HepG2 (cell line): ENCODE data around the gene AKAP6. TPM values are rescaled to one million over a fixed set of nuclear protein-coding genes. Genes with fewer than 3 reads are reported as not detected.

Experiments used
- ATAC-seq: fragments of 200-7000 bp; cut with Tn5 transposase; 3 replicates; pipeline ENCODE4 v1.9.1; 2020; ENCODE audit warnings: mild to moderate bottlenecking, moderate library complexity
- BruUV-seq: library from RNA; stranded (reverse); fragments of 400-500 nt; replicated peaks from 2 replicates; lab custom pipeline; 2021; lab: Mats Ljungman, UMichigan
- CTCF ChIA-PET: fragments of 300-600 bp; formaldehyde crosslinking; extraction: SDS; loops from one replicate; lab custom pipeline; 2021; ENCODE audit warnings: low total read pairs, inconsistent platforms, low intra/inter-chr PET ratio; lab: Yijun Ruan, JAX
- POLR2A ChIA-PET: fragments of 350-600 bp; sonication (Branson Sonifier 250); formaldehyde crosslinking; loops from one replicate; lab custom pipeline; 2020; ENCODE audit warnings: antibody characterized with exemption, inconsistent platforms; lab: Yijun Ruan, JAX
- DNase-seq: peaks from one replicate; pipeline ENCODE4 v3.0.0-alpha.2; 2015; ENCODE audit warnings: low spot score
- FAIRE-seq: peaks from 3 replicates; lab custom pipeline; 2011; peaks lifted over from hg19 to GRCh38; lab: Jason Lieb, UNC
- H2AFZ ChIP-seq: one replicate; pipeline ENCODE4 v1.6.1; 2011; ENCODE audit warnings: low read length, inconsistent platforms
- H3K27ac ChIP-seq: fragments of 300-600 bp; 3 replicates; pipeline ENCODE4 v1.8.0; 2011; ENCODE audit warnings: mixed run types, mild to moderate bottlenecking, mixed read lengths, low read length, inconsistent platforms; ENCODE audit not compliant: insufficient read depth; ENCODE audit errors: extremely low read length
- H3K27me3 ChIP-seq, 2 experiments: fragments of 200-600 bp in 1 of 2; 2 replicates in 1 of 2; 3 replicates in 1 of 2; pipeline versions ENCODE4 v1.6.0 to v1.8.0; 2011; ENCODE audit warnings: low read length in 2 of 2, mild to moderate bottlenecking in 2 of 2, moderate library complexity in 2 of 2, inconsistent platforms in 1 of 2; ENCODE audit not compliant: insufficient read depth in 2 of 2, control insufficient read depth in 1 of 2
- H3K36me3 ChIP-seq, 2 experiments: fragments of 200-600 bp in 1 of 2; replicated peaks in 1 of 2; 2 replicates in 1 of 2; 3 replicates in 1 of 2; pipeline versions ENCODE4 v1.5.1 to v1.8.0; 2011; ENCODE audit warnings: low read length in 2 of 2, inconsistent platforms in 1 of 2; ENCODE audit not compliant: insufficient read depth in 2 of 2, control insufficient read depth in 1 of 2
- H3K4me1 ChIP-seq: 2 replicates; pipeline ENCODE4 v1.5.1; 2012; ENCODE audit warnings: low read length, inconsistent platforms; ENCODE audit not compliant: insufficient read depth
- H3K4me2 ChIP-seq: 2 replicates; pipeline ENCODE4 v1.6.0; 2011; ENCODE audit warnings: low read depth, low read length, inconsistent platforms
- H3K4me3 ChIP-seq, 3 experiments: fragments of 200-600 bp in 1 of 3; sonication (generic), shearing (Covaris generic) in 1 of 3; replicated peaks in 1 of 3; 2 replicates each; pipeline ENCODE4 v1.5.1; 2011 to 2016; ENCODE audit warnings: low read length in 3 of 3, inconsistent platforms in 2 of 3, low read depth in 2 of 3, mild to moderate bottlenecking in 2 of 3, control low read depth in 1 of 3, mixed read lengths in 1 of 3; ENCODE audit not compliant: insufficient read depth in 1 of 3
- H3K79me2 ChIP-seq: one replicate; pipeline ENCODE4 v1.6.1; 2011; ENCODE audit warnings: low read length, inconsistent platforms; ENCODE audit not compliant: insufficient read depth
- H3K9ac ChIP-seq: 2 replicates; pipeline ENCODE4 v1.6.0; 2011; ENCODE audit warnings: mild to moderate bottlenecking, low read depth, low read length, inconsistent platforms; ENCODE audit not compliant: insufficient read depth
- H3K9me3 ChIP-seq: 2 replicates; pipeline ENCODE4 v1.5.1; 2012; ENCODE audit warnings: mild to moderate bottlenecking, low read length
- H4K20me1 ChIP-seq: 2 replicates; pipeline ENCODE4 v1.6.0; 2011; ENCODE audit warnings: inconsistent platforms, mild to moderate bottlenecking, low read length, moderate library complexity; ENCODE audit not compliant: insufficient read depth
- CEBPB ChIP-seq: IDR thresholded peaks from 2 replicates; pipeline ENCODE4 v1.6.1; 2011; ENCODE audit warnings: low read depth, low read length, improper control_type of control experiment, borderline replicate concordance
- HOXA3 ChIP-seq: sonication (generic); formaldehyde crosslinking; IDR thresholded peaks from 2 replicates; pipeline ENCODE4 v1.5.0; 2020; ENCODE audit warnings: missing genetic modification reagents
- HOXA7 ChIP-seq: sonication (generic); formaldehyde crosslinking; IDR thresholded peaks from 2 replicates; pipeline ENCODE4 v1.8.1; 2022; ENCODE audit warnings: mild to moderate bottlenecking, missing genetic modification reagents, moderate library complexity
- NFE2 ChIP-seq: sonication (generic); formaldehyde crosslinking; IDR thresholded peaks from 2 replicates; pipeline ENCODE4 v1.4.0; 2020; ENCODE audit warnings: missing genetic modification reagents
- POLR2AphosphoS2 ChIP-seq: IDR thresholded peaks from 2 replicates; pipeline ENCODE4 v1.6.1; 2011; ENCODE audit warnings: low read depth, low read length, improper control_type of control experiment
- ZNF557 ChIP-seq: sonication (generic); formaldehyde crosslinking; IDR thresholded peaks from 2 replicates; pipeline ENCODE4 v1.4.0; 2020; ENCODE audit warnings: missing genetic modification reagents
- whole genome bisulfite sequencing: methylation state at CpG from one replicate; pipeline ENCODE4 v1.1.6; 2017; ENCODE audit warnings: low lambda C conversion rate; 5-methylcytosine and 5-hydroxymethylcytosine counted together
- in situ Hi-C: cut with HindIII; loops from 2 replicates; pipeline ENCODE4 v1.10.0; 2017; ENCODE audit warnings: low pct_unique_long_range_greater_than_20kb; ENCODE audit not compliant: extremely low pct_ligation_motif_present
- intact Hi-C: fragments of 100-400 bp; cut with micrococcal nuclease; formaldehyde crosslinking; loops from one replicate; pipeline ENCODE4 v1.10.0; 2022; ENCODE audit not compliant: unreplicated experiment
- polyA plus RNA-seq, 8 experiments: library from polyadenylated mRNA; depleted of rRNA in 3 of 8; stranded (reverse) in 7 of 8; unstranded in 1 of 8; fragments of >200 nt; fragmentation: Illumina TruSeq in 4 of 8; extraction: Trizol in 4 of 8; gene quantifications; 2 replicates each; pipeline versions ENCODE4 v1.2.1 to v1.2.3, GENCODE V29; 2011 to 2016; ENCODE audit warnings: low read depth in 4 of 8, missing spikeins in 1 of 8, mixed read lengths in 1 of 8; ENCODE audit not compliant: insufficient read depth in 1 of 8
- total RNA-seq, 5 experiments: library from RNA; depleted of rRNA; stranded (reverse); fragments of >200 nt; fragmentation: Illumina TruSeq; extraction: Trizol; gene quantifications; 2 replicates each; pipeline ENCODE4 v1.2.3, GENCODE V29; 2016; ENCODE audit warnings: low read depth in 1 of 5

AKAP6 gene
- total and polyA plus RNA-seq, 2 of the 13 experiments (the other 11 are each of a cell fraction or from before 2014, with no cell fraction given), result 1.4 TPM

- DNase-seq (no peak), FAIRE-seq (no peak), ATAC-seq (no peak)
- Histone ChIP-seq H3K36me3 (no peaks in the 10 kb centered on the region), H3K4me2 (no peak overlapping the region), H3K4me1 (no peaks in the 10 kb centered on the region), H2AFZ (no peak overlapping the region), H3K79me2 (no peaks in the 10 kb centered on the region), H4K20me1 (no peaks in the 10 kb centered on the region), H3K27me3 (no peaks in the 10 kb centered on the region), H3K27ac (no peak overlapping the region), H3K9me3 (no peaks in the 10 kb centered on the region), H3K9ac (no peak overlapping the region), H3K4me3 (no peak overlapping the region)
- TF ChIP-seq ZNF557 (CRISPR knock-in tag) (no peak), CEBPB (peak; percentile 70; the same call in 1 of the 2 replicates)
- 36% methylated on average over 4 of the region's 4 CpGs for WGBS
- ChIA-PET CTCF (no interaction called here), POLR2A (no interaction called here)
- in situ Hi-C loops, result no loop called here
- BruUV-seq, result no TSS peak
- intact Hi-C loops, result no loop called here
These were observed 298.6 kb downstream of the AKAP6 start for GRCh38 chr14:32627545-32628298.

DNA sequence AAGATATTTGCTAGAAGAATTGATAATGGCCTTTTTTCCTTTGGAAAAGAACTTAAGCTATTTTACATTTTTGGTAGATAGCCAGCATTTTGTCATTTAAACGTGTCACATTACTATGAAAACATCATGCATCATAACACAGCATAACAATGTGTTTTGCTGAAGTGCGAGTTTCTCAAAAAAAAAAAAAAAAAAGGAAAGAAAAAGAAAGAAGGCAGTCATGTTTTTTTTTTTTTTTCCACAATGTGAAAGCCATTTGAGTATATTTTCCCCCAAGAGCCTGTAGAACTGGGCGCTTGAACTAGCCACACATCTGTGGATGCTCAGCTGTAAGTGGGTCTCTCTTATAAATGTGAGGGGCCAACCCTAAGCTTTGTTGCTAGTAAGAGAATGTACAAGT lies 300.1 kb downstream of the AKAP6 start:
- Histone ChIP-seq H3K9ac (no peak overlapping the region), H3K27me3 (no peaks in the 10 kb centered on the region), H3K4me1 (no peaks in the 10 kb centered on the region), H3K4me2 (no peak overlapping the region), H2AFZ (no peak overlapping the region), H4K20me1 (no peaks in the 10 kb centered on the region), H3K9me3 (no peaks in the 10 kb centered on the region), H3K27ac (no peak overlapping the region), H3K79me2 (no peaks in the 10 kb centered on the region), H3K36me3 (no peaks in the 10 kb centered on the region), H3K4me3 (no peak overlapping the region)
- BruUV-seq, result no TSS peak
- DNase-seq, result no peak
- ChIA-PET CTCF (no interaction called here), POLR2A (no interaction called here)
- no peak for FAIRE-seq
- in situ Hi-C loops, result no loop called here
- no peak for ATAC-seq
- whole genome bisulfite sequencing, result 3% methylated on average over 3 of the region's 3 CpGs
- intact Hi-C loops, result no loop called here
- TF ChIP-seq HOXA3 (no peak), NFE2 (CRISPR knock-in tag) (no peak), HOXA7 (CRISPR knock-in tag) (no peak), POLR2AphosphoS2 (no peak)
